ENCODE data around the gene TGFBR3L. TPM values are rescaled to one million over a fixed set of nuclear protein-coding genes. Genes with fewer than 3 reads are reported as not detected.

Gene TGFBR3L
- total and polyA plus RNA-seq, 2 of the 13 experiments (the other 11 are each of a cell fraction or from before 2014, with no cell fraction given), result 0.20 to 1.0 TPM

DNA sequence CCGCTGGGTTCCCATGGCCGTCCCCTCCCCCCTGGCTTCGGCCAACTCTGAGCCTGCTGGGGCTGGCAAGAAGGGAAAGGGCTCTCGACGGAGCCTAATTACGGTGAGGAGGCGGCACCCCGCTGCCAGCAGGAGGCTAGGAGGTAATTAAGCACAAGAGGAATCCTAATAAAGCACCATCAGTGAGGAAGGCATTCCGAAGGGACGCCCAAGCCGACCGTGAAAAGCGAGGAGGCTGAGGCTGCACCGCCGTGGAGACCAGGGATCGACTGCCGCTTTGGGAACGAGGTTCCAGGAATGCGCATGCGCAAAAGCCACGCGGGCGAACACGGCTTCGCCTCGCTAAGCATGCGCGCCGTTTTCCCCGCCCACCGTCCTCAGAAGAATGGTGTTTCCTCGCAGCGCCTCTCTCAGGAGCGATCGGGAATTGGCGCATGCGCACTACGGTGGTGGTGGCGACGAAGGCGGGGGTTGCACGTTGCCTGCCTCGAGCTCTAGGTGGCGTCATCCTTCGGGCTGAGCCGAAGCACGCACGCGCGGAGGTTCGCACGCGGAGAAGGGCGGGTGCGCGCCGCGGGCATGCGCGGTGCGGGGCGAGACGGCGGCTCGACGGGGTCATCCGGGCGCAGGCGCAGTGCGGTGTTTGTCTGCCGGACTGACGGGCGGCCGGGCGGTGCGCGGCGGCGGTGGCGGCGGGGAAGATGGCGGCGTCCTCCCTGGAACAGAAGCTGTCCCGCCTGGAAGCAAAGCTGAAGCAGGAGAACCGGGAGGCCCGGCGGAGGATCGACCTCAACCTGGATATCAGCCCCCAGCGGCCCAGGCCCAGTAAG is 11.2 kb upstream of the TGFBR3L start, which contains the start of gene MAP2K7 (continued):
- no peak for TF ChIP-seq THYN1 (CRISPR knock-in tag; IDR thresholded peaks at IDR 0.05; ENCODE audit: borderline replicate concordance, low read depth)
- TF ChIP-seq HNRNPH1 (optimal IDR thresholded peaks at IDR 0.05; ENCODE audit: low read depth, low read length), result no peak
- TF ChIP-seq, protein P1, sequence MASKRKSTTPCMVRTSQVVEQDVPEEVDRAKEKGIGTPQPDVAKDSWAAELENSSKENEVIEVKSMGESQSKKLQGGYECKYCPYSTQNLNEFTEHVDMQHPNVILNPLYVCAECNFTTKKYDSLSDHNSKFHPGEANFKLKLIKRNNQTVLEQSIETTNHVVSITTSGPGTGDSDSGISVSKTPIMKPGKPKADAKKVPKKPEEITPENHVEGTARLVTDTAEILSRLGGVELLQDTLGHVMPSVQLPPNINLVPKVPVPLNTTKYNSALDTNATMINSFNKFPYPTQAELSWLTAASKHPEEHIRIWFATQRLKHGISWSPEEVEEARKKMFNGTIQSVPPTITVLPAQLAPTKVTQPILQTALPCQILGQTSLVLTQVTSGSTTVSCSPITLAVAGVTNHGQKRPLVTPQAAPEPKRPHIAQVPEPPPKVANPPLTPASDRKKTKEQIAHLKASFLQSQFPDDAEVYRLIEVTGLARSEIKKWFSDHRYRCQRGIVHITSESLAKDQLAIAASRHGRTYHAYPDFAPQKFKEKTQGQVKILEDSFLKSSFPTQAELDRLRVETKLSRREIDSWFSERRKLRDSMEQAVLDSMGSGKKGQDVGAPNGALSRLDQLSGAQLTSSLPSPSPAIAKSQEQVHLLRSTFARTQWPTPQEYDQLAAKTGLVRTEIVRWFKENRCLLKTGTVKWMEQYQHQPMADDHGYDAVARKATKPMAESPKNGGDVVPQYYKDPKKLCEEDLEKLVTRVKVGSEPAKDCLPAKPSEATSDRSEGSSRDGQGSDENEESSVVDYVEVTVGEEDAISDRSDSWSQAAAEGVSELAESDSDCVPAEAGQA (IDR thresholded peaks at IDR 0.05; ENCODE audit: low read depth), result no peak
- TF ChIP-seq, protein P1 (CRISPR knock-in tag; IDR thresholded peaks at IDR 0.05; ENCODE audit: borderline replicate concordance), result no peak
- TF ChIP-seq, protein P2, sequence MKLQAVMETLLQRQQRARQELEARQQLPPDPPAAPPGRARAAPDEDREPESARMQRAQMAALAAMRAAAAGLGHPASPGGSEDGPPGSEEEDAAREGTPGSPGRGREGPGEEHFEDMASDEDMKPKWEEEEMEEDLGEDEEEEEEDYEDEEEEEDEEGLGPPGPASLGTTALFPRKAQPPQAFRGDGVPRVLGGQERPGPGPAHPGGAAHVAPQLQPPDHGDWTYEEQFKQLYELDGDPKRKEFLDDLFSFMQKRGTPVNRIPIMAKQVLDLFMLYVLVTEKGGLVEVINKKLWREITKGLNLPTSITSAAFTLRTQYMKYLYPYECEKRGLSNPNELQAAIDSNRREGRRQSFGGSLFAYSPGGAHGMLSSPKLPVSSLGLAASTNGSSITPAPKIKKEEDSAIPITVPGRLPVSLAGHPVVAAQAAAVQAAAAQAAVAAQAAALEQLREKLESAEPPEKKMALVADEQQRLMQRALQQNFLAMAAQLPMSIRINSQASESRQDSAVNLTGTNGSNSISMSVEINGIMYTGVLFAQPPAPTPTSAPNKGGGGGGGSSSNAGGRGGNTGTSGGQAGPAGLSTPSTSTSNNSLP (IDR thresholded peaks at IDR 0.05; ENCODE audit: low read depth, low read length), result no peak
- TF ChIP-seq, protein P3, sequence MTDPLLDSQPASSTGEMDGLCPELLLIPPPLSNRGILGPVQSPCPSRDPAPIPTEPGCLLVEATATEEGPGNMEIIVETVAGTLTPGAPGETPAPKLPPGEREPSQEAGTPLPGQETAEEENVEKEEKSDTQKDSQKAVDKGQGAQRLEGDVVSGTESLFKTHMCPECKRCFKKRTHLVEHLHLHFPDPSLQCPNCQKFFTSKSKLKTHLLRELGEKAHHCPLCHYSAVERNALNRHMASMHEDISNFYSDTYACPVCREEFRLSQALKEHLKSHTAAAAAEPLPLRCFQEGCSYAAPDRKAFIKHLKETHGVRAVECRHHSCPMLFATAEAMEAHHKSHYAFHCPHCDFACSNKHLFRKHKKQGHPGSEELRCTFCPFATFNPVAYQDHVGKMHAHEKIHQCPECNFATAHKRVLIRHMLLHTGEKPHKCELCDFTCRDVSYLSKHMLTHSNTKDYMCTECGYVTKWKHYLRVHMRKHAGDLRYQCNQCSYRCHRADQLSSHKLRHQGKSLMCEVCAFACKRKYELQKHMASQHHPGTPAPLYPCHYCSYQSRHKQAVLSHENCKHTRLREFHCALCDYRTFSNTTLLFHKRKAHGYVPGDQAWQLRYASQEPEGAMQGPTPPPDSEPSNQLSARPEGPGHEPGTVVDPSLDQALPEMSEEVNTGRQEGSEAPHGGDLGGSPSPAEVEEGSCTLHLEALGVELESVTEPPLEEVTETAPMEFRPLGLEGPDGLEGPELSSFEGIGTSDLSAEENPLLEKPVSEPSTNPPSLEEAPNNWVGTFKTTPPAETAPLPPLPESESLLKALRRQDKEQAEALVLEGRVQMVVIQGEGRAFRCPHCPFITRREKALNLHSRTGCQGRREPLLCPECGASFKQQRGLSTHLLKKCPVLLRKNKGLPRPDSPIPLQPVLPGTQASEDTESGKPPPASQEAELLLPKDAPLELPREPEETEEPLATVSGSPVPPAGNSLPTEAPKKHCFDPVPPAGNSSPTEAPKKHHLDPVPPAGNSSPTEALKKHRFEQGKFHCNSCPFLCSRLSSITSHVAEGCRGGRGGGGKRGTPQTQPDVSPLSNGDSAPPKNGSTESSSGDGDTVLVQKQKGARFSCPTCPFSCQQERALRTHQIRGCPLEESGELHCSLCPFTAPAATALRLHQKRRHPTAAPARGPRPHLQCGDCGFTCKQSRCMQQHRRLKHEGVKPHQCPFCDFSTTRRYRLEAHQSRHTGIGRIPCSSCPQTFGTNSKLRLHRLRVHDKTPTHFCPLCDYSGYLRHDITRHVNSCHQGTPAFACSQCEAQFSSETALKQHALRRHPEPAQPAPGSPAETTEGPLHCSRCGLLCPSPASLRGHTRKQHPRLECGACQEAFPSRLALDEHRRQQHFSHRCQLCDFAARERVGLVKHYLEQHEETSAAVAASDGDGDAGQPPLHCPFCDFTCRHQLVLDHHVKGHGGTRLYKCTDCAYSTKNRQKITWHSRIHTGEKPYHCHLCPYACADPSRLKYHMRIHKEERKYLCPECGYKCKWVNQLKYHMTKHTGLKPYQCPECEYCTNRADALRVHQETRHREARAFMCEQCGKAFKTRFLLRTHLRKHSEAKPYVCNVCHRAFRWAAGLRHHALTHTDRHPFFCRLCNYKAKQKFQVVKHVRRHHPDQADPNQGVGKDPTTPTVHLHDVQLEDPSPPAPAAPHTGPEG (CRISPR knock-in tag; IDR thresholded peaks at IDR 0.05), result no peak
- peak; percentile 85; the same call in 1 of the 2 replicates for TF ChIP-seq YEATS2 (CRISPR knock-in tag; IDR thresholded peaks at IDR 0.05; ENCODE audit: borderline replicate concordance)
- no peak; the same call in 1 of the 2 replicates for TF ChIP-seq PHF21A (CRISPR knock-in tag; IDR thresholded peaks at IDR 0.05)
- TF ChIP-seq DMAP1 (CRISPR knock-in tag; IDR thresholded peaks at IDR 0.05), result peak; percentile 82
- no peak; the same call in 1 of the 2 replicates for TF ChIP-seq NCOR1 (IDR thresholded peaks at IDR 0.05; ENCODE audit: borderline replicate concordance, low read length)
- no peak for TF ChIP-seq NKX3-1 (CRISPR knock-in tag; IDR thresholded peaks at IDR 0.05)
- no peak; the same call in 1 of the 2 replicates for TF ChIP-seq DPF2 (CRISPR knock-in tag; IDR thresholded peaks at IDR 0.05; ENCODE audit: borderline replicate concordance, low read depth)
- TF ChIP-seq, protein P4, sequence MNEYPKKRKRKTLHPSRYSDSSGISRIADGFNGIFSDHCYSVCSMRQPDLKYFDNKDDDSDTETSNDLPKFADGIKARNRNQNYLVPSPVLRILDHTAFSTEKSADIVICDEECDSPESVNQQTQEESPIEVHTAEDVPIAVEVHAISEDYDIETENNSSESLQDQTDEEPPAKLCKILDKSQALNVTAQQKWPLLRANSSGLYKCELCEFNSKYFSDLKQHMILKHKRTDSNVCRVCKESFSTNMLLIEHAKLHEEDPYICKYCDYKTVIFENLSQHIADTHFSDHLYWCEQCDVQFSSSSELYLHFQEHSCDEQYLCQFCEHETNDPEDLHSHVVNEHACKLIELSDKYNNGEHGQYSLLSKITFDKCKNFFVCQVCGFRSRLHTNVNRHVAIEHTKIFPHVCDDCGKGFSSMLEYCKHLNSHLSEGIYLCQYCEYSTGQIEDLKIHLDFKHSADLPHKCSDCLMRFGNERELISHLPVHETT (CRISPR knock-in tag; conservative IDR thresholded peaks at IDR 0.05), result no peak; the same call in 1 of the 2 replicates
- TF ChIP-seq BRD4 (CRISPR knock-in tag; IDR thresholded peaks at IDR 0.05), result peak; percentile 57

Measured in HepG2 (cell line).